C1 segment of cervical spinal cord (tissue), 14 donors: ENCODE measurements around the gene TARBP2.

ENCODE experiments used
- DNase-seq, 14 donors: peaks; one replicate each; lab custom pipeline; 2025; lab: John Stamatoyannopoulos, UW

The TARBP2 gene

GRCh38 chr12:53500776-53501614 lies at the start of gene TARBP2:
Gene TARBP2, plus strand, starts transcription at chr12:53501283. Its CDS starts 126 bp downstream, at chr12:53501409.
- DNase-seq, result peak; percentile 96 to 100 (median 99)

GRCh38 chr12:53451661-53452158 lies 49.4 kb upstream of the TARBP2 start, which contains the start of gene PCBP2:
Gene PCBP2, plus strand, starts transcription at chr12:53452102. Its CDS starts 2,699 bp downstream, at chr12:53454801.
- peak; percentile 83 to 99 (median 97) for DNase-seq

- peak; percentile 13 to 94 (median 84) for DNase-seq
Observed at GRCh38 chr12:53452159-53453077, 48.7 kb upstream of the TARBP2 start.

- DNase-seq, result no peak
Observed at GRCh38 chr12:53453953-53454640, 47.0 kb upstream of the TARBP2 start.

GRCh38 chr12:53454707-53455106 lies 46.4 kb upstream of the TARBP2 start:
- DNase-seq, result peak in 1 of 14 donors; percentile 93

- DNase-seq, result no peak
Observed at GRCh38 chr12:53456654-53457366, 44.3 kb upstream of the TARBP2 start.

GRCh38 chr12:53459097-53459496 lies 42.0 kb upstream of the TARBP2 start:
- DNase-seq, result no peak

GRCh38 chr12:53461059-53461458 lies 40.0 kb upstream of the TARBP2 start:
- no peak for DNase-seq

- no peak for DNase-seq
Observed at GRCh38 chr12:53461591-53461990, 39.5 kb upstream of the TARBP2 start.

- no peak for DNase-seq
Observed at GRCh38 chr12:53462935-53463334, 38.1 kb upstream of the TARBP2 start.

- no peak for DNase-seq
Observed at GRCh38 chr12:53463802-53464560, 37.1 kb upstream of the TARBP2 start.

- DNase-seq, result no peak
Observed at GRCh38 chr12:53464685-53465418, 36.2 kb upstream of the TARBP2 start.

GRCh38 chr12:53465679-53466078 lies 35.4 kb upstream of the TARBP2 start:
- DNase-seq, result no peak

- DNase-seq, result no peak
Observed at GRCh38 chr12:53466640-53467039, 34.4 kb upstream of the TARBP2 start.

GRCh38 chr12:53467082-53467481 lies 34.0 kb upstream of the TARBP2 start:
- DNase-seq, result no peak

- DNase-seq, result no peak
Observed at GRCh38 chr12:53467880-53468279, 33.2 kb upstream of the TARBP2 start.

GRCh38 chr12:53468282-53468681 lies 32.8 kb upstream of the TARBP2 start:
- DNase-seq, result no peak

GRCh38 chr12:53472056-53472582 lies 29.0 kb upstream of the TARBP2 start:
- no peak for DNase-seq

- no peak for DNase-seq
Observed at GRCh38 chr12:53474077-53474476, 27.0 kb upstream of the TARBP2 start.
